Measurements from ENCODE around the gene ITM2A. TPM values are rescaled to one million over a fixed set of nuclear protein-coding genes. Genes with fewer than 3 reads are reported as not detected.

Gene ITM2A
- total RNA-seq, 4 donors from 2014 or later = 26.5 to 67.9 (median 38.6) TPM

DNA sequence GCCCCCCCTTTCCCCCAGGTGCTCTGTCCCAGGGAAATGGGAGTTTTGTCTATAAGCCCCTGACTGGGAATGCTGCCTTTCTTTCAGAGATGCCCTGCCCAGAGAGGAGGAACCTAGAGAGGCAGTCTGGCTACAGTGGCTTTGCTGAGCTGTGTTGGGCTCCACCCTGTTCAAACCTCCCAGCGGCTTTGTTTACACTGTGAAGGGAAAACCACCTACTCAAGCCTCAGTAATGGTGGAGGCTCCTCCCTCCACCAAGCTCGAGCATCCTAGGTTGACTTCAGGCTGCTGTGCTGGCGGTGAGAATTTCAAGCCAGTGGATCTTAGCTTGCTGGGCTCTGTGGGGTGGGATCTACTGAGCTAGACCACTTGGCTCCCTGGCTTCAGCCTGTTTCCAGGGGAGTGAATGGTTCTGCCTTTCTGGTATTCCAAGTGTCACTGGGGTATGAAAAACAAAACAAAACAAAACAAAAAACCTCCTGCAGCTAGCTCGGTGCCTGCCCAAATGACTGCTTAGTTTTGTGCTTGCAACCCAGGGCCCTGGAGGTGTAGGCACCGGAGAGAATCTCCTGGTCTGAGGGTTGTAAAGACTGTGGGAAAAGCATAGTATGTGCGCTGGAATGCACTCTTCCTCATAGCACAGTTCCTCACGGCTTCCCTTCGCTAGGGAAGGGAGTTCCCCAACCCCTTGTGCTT, 41.7 kb downstream of the ITM2A start:
- 45% methylated on average over 6 of the region's 8 CpGs; no CpG with 5 or more reads in 1 of the 2 donors for WGBS, 2 donors (ENCODE audit: low coverage in 1 of 2)

More for the DNA sequence above, 41.7 kb downstream of the ITM2A start:
- Histone ChIP-seq H3K27ac (no peak overlapping the region), H3K9me3 (no peaks in the 10 kb centered on the region), H3K4me3 (no peak overlapping the region), H3K36me3 (no peaks in the 10 kb centered on the region), H3K4me1 (no peaks in the 10 kb centered on the region), H3K27me3 (no peaks in the 10 kb centered on the region)
- no peak for TF ChIP-seq EP300 (IDR thresholded peaks at IDR 0.05)
- no peak for TF ChIP-seq POLR2AphosphoS5 (IDR thresholded peaks at IDR 0.05)
- TF ChIP-seq, protein P1, sequence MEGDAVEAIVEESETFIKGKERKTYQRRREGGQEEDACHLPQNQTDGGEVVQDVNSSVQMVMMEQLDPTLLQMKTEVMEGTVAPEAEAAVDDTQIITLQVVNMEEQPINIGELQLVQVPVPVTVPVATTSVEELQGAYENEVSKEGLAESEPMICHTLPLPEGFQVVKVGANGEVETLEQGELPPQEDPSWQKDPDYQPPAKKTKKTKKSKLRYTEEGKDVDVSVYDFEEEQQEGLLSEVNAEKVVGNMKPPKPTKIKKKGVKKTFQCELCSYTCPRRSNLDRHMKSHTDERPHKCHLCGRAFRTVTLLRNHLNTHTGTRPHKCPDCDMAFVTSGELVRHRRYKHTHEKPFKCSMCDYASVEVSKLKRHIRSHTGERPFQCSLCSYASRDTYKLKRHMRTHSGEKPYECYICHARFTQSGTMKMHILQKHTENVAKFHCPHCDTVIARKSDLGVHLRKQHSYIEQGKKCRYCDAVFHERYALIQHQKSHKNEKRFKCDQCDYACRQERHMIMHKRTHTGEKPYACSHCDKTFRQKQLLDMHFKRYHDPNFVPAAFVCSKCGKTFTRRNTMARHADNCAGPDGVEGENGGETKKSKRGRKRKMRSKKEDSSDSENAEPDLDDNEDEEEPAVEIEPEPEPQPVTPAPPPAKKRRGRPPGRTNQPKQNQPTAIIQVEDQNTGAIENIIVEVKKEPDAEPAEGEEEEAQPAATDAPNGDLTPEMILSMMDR (IDR thresholded peaks at IDR 0.05) = no peak
- no peak for TF ChIP-seq POLR2A (IDR thresholded peaks at IDR 0.05)
- ATAC-seq = no peak

Other genes with a start within 250 kb of the ITM2A start
- gene GPR174, start 222.6 kb downstream of the ITM2A start, total RNA-seq = under 1 TPM in 3 of 4 donors, not detected in 1; 0.12 to 0.62 (median 0.40) TPM

Data from gastroesophageal sphincter (tissue), 4 donors.